HG03045 (cell line): ENCODE measurements around the gene SLC44A2.

Experiments
- ATAC-seq: cut with Tn5 transposase; IDR thresholded peaks from one replicate; pipeline ENCODE4 v1.9.1; 2021; ENCODE audit warnings: mild to moderate bottlenecking, moderate library complexity; ENCODE audit not compliant: unreplicated experiment

The SLC44A2 gene

DNA sequence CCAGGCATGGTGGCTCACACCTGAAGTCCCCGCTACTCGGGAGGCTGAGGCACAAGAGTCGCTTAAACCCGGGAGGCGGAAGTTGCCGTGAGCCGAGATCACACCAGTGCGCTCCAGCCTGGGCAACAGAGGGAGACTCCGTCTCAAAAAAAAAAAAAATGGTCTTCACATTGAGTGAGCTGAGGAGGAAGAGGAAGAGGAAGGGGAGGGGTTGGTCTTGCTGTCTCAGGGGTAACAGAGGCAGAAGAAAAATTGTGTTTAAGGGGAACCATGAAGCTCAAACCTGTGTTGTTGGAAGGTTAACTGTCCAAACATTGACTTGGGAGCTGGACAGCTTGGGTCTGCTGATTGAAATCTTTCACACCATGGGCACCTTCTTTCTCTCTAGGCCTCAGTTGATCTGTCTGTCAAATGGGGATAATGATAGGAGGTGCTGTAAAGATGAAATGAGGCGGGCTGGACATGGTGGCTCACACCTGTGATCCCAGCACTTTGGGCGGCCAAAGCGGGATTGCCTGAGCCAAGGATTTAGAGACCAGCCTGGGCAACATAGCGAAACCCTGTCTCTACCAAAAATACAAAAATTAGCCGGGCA, 9.8 kb upstream of the SLC44A2 start:
- ATAC-seq: no peak

DNA sequence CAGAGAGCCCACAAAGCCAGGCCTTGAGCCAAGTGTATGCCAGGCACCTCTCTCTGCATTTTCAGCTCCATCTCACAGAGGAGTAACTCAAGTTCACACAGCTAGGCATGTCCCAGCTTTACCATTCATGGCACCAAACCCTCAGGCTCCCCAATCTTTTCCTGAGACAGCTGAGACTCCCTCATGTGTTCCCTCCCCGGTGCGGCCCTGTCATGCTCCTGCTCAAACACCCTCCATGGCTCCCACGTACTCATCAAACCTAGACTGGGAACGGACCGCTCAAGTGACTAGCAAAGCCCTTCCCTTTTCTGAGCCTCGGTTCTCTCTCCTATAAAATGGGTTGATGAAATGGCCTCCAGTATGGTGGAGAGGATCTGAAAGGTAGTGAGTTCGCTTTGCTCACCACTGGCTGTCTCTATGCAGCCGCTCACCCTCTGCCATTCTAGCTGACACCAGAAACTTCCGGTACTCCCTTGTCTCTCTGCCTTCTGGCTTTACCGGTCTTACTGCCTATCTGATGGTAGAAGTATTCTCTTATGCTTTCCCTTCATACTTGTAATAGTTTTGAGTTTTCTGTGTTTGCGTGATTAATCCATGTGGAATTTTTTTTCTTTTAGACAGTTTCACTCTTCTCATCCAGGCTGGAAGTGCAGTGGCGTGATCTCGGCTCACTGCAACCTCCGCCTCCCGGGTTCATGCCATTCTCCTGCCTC, 7.8 kb upstream of the SLC44A2 start:
- ATAC-seq: no peak

DNA sequence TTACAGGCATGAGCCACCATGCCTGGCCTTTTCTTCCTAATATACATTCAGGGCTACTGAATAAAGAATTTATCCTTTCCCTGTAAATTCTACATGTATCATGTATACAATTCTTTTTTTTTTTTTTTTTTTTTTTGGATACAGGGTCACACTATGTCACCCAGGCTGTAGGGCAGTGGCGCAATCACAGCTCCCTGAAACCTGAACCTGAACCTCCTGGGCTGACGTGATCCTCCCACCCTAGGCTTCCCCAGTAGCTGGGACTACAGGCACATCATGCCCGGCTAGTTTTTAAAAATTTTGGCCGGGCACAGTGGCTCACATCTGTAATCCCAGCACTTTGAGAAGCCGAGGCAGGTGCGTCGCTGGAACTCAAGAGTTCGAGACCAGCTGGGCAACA, 6.5 kb upstream of the SLC44A2 start:
- no peak for ATAC-seq

DNA sequence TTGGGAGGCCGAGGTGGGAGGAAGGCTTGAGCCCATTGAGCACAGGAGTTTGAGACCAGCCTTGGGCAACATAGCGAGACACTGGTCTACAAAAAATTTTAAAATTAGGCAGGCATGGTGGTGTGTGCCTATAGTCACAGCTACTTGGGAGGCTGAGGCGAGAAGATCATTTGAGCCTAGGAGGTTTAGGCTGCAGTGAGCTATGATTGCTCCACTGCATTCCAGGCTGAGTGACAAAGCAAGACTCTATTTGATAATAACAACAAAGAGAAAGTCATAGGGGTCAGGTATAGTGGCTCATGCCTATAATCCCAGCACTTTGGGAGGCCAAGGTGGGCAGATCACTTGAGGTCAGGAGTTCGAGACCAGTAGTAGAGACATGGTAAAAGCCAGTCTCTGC, 4.6 kb upstream of the SLC44A2 start:
- no peak for ATAC-seq

DNA sequence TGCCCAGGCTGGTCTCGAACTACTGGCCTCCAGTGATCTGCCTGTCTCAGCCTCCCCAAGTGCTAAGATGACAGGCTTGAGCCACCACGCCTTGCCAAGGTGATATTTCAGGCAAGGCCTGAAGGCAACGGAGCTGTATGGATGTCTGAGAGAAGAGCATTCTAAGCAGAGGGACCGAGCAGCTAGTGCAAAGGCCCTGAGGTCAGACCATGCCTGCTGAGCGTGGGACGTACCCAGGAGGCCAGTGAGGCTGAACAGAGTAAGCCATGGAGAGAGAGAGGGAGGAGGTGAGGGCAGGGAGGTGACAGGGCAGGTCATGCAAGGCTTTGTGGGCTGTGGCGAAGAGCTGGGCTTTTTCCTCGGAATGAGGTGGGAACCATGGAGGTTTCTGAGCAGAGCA, 3.4 kb upstream of the SLC44A2 start:
- ATAC-seq: no peak

DNA sequence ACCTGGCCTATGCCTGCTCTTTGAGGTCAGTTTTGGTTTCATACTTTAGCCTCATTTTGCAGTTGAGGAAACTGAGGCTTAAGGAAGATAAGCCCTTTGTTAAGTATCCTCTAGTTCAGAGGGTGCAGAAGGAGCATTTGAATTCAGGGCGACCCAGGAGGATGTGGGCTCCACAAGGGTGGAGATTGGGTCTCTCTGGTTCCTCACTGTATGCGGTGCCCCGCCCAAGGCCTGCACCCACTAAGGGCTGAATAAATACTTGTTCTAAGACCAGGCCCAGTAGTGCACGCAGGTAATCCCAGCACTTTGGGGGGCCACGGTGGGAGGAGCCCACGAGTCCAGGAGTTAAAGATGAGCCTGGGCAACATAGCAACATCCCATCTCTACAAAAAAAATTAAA, 768 bp upstream of the SLC44A2 start:
- no peak for ATAC-seq

DNA sequence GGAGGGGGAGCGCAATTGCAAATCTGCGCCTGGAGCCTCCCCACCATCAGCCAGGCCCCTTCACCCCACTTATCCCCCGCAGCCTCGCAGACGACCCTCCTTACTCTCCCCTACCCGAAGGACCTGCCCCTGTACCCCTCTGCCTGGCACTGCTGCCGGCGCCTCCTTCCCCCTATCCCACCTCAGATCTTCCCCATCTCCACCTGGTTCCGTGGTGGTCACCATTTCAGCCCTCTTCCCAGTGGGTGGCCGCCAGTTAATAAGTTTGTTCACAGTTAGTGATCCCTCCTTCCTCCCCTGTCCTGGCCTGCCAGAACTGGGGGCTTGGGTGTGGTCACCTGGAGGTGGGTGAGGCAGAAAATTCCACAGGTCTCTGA, 397 bp downstream of the SLC44A2 start:
- no peak for ATAC-seq

DNA sequence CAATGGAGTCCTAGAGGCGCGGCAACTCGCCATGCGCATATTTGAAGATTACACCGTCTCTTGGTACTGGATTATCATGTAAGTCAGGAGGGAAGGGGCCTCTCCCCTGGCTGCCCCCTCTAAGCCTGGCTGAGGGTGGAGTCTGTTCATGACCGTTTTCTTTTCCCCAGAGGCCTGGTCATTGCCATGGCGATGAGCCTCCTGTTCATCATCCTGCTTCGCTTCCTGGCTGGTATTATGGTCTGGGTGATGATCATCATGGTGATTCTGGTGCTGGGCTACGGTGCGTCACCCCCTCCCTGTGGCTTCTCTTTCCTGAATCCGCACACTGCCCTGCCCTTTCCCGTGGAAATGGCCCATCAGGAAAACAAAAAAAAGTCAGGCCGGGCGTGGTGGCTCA, 6.5 kb downstream of the SLC44A2 start:
- no peak for ATAC-seq

DNA sequence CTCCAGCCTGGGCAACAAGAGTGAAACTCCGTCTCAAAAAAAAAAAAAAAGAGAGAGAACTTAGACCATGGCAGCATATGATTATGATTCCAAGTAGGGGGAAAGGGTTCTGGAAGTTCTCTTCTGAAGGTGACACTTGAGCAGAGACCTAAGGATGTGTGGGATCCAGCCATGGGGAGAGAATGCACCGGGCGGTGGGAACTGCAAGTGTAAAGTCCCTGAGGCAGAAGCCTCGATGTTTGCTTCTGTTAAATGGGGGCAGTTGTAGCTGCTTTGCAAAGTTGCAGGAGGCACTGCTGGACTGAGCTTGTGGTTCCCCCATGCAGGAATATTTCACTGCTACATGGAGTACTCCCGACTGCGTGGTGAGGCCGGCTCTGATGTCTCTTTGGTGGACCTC, 9.1 kb downstream of the SLC44A2 start:
- ATAC-seq: no peak

DNA sequence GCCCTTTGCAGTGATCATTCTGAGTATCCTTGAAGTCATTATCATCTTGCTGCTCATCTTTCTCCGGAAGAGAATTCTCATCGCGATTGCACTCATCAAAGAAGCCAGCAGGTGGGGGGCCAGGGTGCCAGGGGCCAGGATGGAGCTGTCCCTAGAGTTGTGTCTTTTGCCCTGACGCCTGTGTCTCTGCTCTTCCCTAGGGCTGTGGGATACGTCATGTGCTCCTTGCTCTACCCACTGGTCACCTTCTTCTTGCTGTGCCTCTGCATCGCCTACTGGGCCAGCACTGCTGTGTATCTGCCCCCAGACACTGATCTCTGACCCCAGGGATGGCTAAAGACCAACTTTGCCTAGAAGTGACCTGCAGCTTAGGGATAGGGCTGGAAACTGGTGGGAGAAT, 9.6 kb downstream of the SLC44A2 start:
- no peak for ATAC-seq

DNA sequence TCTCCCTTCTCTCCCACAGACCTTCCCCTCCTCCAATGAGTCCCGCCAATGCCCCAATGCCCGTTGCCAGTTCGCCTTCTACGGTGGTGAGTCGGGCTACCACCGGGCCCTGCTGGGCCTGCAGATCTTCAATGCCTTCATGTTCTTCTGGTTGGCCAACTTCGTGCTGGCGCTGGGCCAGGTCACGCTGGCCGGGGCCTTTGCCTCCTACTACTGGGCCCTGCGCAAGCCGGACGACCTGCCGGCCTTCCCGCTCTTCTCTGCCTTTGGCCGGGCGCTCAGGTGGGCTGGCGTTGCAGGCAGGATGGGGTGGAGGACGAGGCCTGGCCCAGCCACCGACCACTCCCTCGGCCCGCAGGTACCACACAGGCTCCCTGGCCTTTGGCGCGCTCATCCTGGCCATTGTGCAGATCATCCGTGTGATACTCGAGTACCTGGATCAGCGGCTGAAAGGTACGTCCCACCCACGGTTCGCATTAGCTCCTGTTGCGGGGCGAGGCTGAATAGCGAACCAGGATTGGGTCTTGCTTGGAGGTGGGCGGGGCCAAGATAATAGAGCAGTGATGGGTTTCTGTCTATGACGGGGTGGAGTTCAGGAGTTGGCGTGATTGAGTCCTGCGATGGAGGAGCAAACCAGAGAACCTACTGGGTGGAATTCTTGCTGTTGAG, 11.1 kb downstream of the SLC44A2 start:
- ATAC-seq: no peak

DNA sequence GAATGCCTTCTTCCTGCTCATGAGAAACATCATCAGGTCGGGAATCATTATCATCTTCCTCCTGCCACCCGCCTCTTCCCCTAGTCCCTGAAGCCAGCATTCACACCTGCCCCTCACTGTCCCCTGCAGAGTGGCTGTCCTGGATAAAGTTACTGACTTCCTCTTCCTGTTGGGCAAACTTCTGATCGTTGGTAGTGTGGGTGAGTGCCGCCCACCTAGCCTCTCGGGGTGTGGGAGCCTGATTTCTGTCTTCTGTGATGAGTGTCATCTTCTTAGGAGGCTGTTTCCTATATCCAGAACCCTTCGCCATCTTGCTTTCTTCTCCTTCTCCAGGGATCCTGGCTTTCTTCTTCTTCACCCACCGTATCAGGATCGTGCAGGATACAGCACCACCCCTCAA, 12.5 kb downstream of the SLC44A2 start:
- no peak for ATAC-seq

DNA sequence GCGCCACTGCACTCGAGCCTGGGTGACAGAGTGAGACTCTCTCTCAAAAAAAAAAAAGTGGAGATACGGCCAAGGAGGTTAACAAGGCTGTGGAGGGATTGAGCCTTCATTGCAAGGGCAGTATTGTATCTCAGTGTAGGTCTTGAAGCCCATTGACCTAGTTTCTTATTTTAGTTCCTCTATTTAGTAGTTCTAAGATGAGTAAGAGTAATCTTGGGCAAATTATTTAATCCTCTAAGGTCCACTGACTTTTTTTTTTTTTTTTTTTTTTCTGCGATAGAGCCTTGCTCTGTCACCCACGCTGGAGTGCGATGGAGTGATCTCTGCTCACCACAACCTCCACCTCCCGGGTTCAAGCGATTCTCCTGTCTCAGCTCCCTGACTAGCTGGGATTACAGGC, 14.5 kb downstream of the SLC44A2 start:
- no peak for ATAC-seq

DNA sequence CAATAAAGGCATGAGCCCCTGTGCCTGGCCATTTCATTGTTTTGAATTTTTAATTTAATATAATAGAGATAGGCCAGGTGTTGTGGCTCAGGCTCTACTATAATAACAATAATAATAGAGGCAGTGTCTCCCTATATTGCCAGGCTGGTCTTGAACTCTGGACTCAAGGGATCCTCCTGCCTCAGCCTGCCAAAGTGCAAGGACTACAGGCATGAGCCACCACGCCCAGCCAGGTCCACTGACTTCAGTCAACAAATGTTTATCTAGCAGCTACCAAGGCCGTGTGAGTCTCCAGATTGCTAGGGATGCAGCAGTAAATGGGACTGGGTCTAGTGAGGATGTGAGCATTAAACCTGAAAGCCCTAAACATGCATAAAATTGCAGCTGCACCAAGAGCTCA, 15.0 kb downstream of the SLC44A2 start:
- ATAC-seq: no peak

DNA sequence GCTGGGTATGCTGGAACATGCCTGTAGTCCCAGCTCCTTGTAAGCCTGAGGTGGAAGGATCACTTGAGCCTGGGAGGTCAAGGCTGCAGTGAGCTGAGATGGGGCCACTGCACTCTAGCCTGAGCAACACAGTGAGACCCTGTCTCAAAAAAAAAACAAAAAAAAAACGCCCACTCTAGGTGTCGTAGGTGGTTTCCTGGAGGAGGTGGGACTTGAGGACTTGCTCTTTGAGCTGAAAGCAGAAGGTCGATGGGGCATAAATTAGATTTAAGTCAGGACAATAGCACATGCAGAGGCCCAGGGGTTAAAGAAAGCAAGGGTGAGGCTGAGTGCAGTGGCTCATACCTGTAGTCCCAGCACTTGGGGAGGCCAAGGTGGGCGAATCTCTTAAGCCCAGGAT, 15.9 kb downstream of the SLC44A2 start:
- no peak for ATAC-seq

DNA sequence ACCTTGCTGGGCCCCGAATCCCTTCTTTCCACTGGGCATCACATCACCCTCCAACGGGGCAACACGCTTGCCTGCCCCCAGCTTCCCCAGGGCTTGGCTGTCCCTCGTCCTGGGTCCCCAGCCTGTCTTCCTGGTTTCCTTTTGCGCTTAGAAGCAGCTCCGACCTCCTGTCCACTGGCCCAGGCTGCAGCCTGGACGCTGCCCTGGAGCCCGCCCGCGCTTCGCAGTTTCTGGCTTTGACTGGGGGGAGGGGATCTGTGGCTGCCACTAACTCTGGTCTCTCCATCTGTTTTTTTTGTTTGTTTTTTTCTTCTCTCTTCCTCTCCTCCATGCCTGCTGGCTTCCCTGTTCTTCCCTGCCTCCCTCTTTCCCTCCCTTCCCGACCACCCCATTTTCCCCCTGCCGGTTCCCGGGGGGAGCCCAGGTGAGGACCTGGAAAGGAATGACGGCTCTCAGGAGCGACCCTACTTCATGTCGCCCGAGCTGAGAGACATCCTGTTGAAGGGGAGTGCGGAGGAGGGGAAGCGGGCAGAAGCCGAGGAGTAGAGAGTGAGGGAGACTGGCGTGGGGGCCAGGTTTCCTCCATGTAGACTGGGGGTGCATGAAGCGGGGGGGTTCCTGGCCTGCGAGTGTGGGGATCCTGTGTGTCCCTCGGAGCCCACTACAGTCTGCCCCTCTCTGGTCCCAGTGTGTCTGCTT, 17.3 kb downstream of the SLC44A2 start:
- no peak for ATAC-seq

DNA sequence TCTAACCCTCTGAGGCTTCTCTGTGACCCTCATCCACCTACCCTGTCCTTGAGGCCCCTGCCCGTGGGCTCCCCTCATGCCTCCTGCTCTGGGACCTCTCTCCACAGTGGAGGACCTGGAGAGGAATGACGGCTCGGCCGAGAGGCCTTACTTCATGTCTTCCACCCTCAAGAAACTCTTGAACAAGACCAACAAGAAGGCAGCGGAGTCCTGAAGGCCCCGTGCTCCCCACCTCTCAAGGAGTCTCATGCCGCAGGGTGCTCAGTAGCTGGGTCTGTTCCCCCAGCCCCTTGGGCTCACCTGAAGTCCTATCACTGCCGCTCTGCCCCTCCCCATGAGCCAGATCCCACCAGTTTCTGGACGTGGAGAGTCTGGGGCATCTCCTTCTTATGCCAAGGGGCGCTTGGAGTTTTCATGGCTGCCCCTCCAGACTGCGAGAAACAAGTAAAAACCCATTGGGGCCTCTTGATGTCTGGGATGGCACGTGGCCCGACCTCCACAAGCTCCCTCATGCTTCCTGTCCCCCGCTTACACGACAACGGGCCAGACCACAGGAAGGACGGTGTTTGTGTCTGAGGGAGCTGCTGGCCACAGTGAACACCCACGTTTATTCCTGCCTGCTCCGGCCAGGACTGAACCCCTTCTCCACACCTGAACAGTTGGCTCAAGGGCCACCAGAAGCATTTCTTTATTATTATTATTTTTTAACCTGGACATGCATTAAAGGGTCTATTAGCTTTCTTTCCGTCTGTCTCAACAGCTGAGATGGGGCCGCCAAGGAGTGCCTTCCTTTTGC, 18.0 kb downstream of the SLC44A2 start:
- ATAC-seq: no peak

DNA sequence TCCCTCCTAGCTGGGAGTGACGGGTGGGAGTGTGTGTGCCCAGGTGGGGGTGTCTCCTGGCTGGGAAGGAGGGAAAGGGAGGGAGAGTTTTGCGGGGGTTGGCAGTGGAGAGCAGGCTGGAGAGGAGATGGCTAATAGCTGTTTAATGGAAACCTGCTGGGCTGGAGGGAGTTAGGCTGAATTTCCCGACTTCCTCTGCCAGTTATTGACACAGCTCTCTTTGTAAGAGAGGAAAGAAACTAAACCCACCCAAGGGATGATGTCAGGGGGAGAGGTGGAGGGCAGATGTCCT, 18.6 kb downstream of the SLC44A2 start:
- ATAC-seq: no peak

DNA sequence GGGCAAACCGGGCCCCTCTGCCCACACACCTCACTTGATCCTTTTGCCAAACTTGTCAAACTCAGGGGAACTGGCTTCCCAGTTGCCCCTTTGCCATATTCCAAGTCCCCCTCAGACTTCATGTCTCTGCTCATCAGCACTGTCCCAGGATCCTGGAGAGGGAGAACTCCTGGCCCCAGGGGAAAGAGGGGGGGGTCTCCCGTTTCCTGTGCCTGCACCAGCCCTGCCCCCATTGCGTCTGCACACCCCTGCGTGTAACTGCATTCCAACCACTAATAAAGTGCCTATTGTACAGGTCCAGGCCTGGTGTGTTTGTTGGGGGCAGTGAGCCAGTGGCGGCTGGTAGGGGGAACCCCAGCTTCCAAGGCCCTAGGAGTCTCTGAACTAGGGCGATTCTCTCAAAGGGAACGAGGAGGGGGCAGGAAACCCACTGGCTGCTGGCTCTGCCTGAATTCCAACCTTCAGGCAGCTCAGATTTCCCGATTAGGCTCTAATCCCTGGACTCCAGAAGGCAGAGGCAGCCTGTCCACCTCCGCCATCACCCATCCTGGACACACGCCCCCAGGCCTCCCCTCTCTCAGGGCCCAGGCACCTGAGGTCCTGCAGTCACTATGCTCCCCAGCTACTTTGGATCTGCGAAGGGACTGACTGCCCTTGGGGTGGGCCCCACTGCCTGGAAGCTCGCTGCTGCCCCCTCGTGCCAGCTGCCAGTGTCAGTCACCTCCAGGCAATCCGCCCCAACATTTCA, 19.1 kb downstream of the SLC44A2 start:
- ATAC-seq: no peak

DNA sequence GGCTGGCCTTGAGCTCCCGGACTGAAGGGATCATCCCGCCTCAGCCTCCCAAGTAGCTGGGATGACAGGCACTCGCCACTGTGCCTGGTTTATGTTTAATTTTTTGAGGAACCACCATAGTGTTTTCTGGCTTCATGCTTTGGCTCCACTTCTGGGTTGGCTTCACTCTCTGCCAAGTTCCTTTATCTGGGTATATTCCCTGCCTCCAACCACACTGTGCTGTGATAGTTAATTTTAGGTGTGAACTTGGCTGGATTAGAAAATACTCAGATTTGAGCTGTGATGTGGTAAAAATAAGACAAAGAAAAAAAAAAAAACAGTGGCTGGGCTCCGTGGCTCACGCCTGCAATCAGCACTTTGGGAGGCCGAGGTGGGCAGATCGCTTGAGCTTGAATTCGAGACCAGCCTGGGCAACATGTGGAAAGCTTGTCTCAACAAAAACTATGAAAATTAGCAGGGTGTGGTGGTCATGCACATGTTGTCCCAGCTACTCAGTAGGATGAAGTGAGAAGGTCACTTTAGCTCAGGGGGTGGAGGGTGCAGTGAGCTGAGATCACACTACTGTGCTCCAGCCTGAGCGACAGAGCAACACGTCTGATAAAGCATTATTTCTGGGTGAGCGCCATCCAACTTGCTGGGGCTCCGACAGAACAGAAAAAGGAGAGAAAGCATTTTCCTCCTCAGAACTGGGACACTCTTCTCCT, 21.3 kb downstream of the SLC44A2 start:
- ATAC-seq: no peak
